GM13976 (cell line): ENCODE results near the gene MDH1.

Experiments
- DNase-seq: peaks from one replicate; pipeline ENCODE4 v3.0.0; 2012; ENCODE audit warnings: low spot score
- CTCF ChIP-seq: IDR thresholded peaks from 2 replicates; pipeline ENCODE4 v1.5.1; 2012; ENCODE audit warnings: borderline replicate concordance, mild to moderate bottlenecking; ENCODE audit not compliant: insufficient read depth; ENCODE audit errors: extremely low read depth, missing control alignments, control extremely low read depth
- in situ Hi-C: fragments of 300-500 bp; cut with MboI; formaldehyde crosslinking; loops from one replicate; pipeline ENCODE4 v1.12.0; 2022; ENCODE audit warnings: low sequenced_read_pairs, mixed read lengths, inconsistent platforms; ENCODE audit not compliant: unreplicated experiment

Gene MDH1

GRCh38 chr2:63589148-63589958 is 590 bp downstream of the MDH1 start:
- no peak for DNase-seq
- in situ Hi-C loops, result no loop called here
- TF ChIP-seq CTCF, result no peak

GRCh38 chr2:63590626-63591408 is 2.1 kb downstream of the MDH1 start:
- in situ Hi-C loops, result no loop called here
- no peak for TF ChIP-seq CTCF
- DNase-seq, result no peak

- TF ChIP-seq CTCF, result no peak
- DNase-seq, result no peak
- in situ Hi-C loops, result no loop called here
Measured at GRCh38 chr2:63591566-63592175, 2.9 kb downstream of the MDH1 start.

- TF ChIP-seq CTCF, result no peak
- in situ Hi-C loops, result no loop called here
- no peak for DNase-seq
Measured at GRCh38 chr2:63594660-63595059, 5.9 kb downstream of the MDH1 start.

- no peak for DNase-seq
- TF ChIP-seq CTCF, result no peak
- in situ Hi-C loops, result no loop called here
Measured at GRCh38 chr2:63596401-63596883, 7.7 kb downstream of the MDH1 start.

GRCh38 chr2:63598981-63599380 is 10.2 kb downstream of the MDH1 start:
- DNase-seq, result no peak
- in situ Hi-C loops, result no loop called here
- TF ChIP-seq CTCF, result no peak
